Neuron (in vitro differentiated cells): ENCODE results near the gene TBX10.
A peak's percentile ranks its signal among the peaks of the same experiment; 100 is the strongest.
"Not testable (repeated sequence)": the region's sequence is repeated elsewhere in the genome, so short reads cannot be mapped to it uniquely, and the experiment has no call there.

Experiments used
- H2AFZ ChIP-seq: one replicate; pipeline ENCODE4 v1.6.1; 2013; ENCODE audit warnings: low read depth, mild to moderate bottlenecking, inconsistent platforms, low read length, moderate library complexity
- H3K27me3 ChIP-seq: one replicate; pipeline ENCODE4 v1.6.1; 2013; ENCODE audit warnings: low read length; ENCODE audit not compliant: insufficient read depth
- H3K36me3 ChIP-seq: one replicate; pipeline ENCODE4 v1.6.1; 2013; ENCODE audit warnings: low read length; ENCODE audit not compliant: insufficient read depth
- H3K4me1 ChIP-seq: one replicate; pipeline ENCODE4 v1.6.1; 2013; ENCODE audit warnings: low read length; ENCODE audit not compliant: insufficient read depth
- H3K4me3 ChIP-seq: 2 replicates; pipeline ENCODE4 v1.5.1; 2013; ENCODE audit warnings: mild to moderate bottlenecking, low read length, moderate library complexity
- H3K9me3 ChIP-seq: one replicate; pipeline ENCODE4 v1.6.1; 2013; ENCODE audit warnings: low read length

Gene TBX10

GRCh38 chr11:67627812-67628624 lies 11.5 kb downstream of the TBX10 start:
- Histone ChIP-seq H3K36me3 (no peaks in the 10 kb centered on the region), H2AFZ (no peak overlapping the region), H3K4me3 (no peak overlapping the region), H3K4me1 (peaks cover 6% of the 10 kb centered on the region), H3K9me3 (no peaks in the 10 kb centered on the region), H3K27me3 (no peaks in the 10 kb centered on the region)

GRCh38 chr11:67627441-67627811 lies 12.1 kb downstream of the TBX10 start:
- H3K36me3 ChIP-seq, result no peaks in the 10 kb centered on the region
- H3K4me1 ChIP-seq, result peaks cover 6% of the 10 kb centered on the region
- no peaks in the 10 kb centered on the region for H3K9me3 ChIP-seq

DNA sequence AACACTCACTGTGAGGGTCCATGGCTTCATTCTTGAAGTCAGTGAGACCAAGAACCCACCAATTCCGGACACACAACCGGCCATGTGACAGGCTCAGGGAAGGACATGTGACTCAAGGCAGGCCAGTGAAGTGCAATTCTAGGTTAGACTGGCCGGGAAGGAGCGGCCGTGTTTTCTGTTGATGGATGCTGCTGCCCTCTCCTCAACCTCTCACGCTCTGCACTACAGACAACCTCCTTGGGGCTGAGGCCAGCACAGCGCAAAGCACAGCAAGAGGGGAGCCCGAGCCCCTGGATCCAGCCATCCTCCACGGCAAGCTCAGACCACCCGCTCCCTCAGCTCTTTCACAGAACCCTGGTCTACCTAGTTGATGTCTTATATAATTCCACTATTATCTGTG lies 12.6 kb downstream of the TBX10 start:
- Histone ChIP-seq H3K4me1 (peaks cover 6% of the 10 kb centered on the region), H3K36me3 (no peaks in the 10 kb centered on the region), H3K9me3 (no peaks in the 10 kb centered on the region), H2AFZ (no peak overlapping the region), H3K4me3 (no peak overlapping the region), H3K27me3 (no peaks in the 10 kb centered on the region)

More at GRCh38 chr11:67627441-67627811, 12.1 kb downstream of the TBX10 start:
- no peaks in the 10 kb centered on the region for H3K27me3 ChIP-seq
- no peak overlapping the region for H3K4me3 ChIP-seq
- H2AFZ ChIP-seq, result no peak overlapping the region

DNA sequence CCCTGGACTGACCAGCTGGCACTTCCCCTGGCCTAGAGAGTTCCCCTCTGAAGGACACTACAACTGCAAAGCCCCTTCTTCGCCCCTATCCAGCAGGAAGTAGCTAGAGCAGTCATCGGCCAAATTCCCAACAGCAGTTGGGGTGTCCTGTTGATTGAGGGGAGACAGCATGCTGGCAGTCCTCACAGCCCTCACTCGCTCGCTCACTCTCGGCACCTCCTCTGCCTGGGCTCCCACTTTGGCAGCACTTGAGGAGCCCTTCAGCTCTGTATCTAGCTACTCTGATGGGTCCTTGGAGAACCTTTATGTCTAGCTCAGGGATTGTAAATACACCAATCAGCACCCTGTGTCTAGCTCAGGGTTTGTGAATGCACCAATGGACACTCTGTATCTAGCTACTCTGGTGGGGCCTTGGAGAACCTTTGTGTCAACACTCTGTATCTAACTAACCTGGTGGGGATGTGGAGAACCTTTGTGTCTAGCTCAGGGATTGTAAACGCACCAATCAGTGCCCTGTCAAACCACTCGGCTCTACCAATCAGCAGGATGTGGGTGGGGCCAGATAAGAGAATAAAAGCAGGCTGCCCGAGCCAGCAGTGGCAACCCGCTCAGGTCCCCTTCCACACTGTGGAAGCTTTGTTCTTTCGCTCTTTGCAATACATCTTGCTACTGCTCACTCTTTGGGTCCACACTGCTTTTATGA lies 13.3 kb downstream of the TBX10 start:
- not testable (repeated sequence) for H3K27me3 ChIP-seq, H3K9me3 ChIP-seq, H2AFZ ChIP-seq, H3K36me3 ChIP-seq, H3K4me3 ChIP-seq, H3K4me1 ChIP-seq

GRCh38 chr11:67623795-67624194 lies 15.8 kb downstream of the TBX10 start:
- H2AFZ ChIP-seq, H3K4me3 ChIP-seq, H3K9me3 ChIP-seq, H3K36me3 ChIP-seq, H3K4me1 ChIP-seq, H3K27me3 ChIP-seq: not testable (repeated sequence)

DNA sequence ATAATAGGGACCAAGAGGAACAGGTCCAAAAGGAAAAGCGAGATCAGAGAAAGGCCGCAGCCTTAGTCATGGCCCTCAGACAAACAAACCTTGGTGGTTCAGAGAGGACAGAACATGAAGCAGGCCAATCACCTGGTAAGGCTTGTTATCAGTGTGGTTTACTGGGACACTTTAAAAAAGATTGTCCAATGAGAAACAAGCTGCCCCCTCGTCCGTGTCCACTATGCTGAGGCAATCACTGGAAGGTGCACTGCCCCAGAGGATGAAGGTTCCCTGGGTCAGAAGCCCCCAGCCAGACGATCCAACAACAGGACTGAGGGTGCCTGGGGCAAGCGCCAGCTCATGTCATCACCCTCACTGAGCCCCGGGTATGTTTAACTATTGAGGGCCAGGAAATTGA lies 16.7 kb downstream of the TBX10 start:
- H3K4me1 ChIP-seq, H3K9me3 ChIP-seq, H2AFZ ChIP-seq, H3K27me3 ChIP-seq, H3K36me3 ChIP-seq, H3K4me3 ChIP-seq: not testable (repeated sequence)

- H3K9me3 ChIP-seq, H3K36me3 ChIP-seq, H3K27me3 ChIP-seq, H3K4me1 ChIP-seq, H3K4me3 ChIP-seq, H2AFZ ChIP-seq: not testable (repeated sequence)
These were observed 17.6 kb downstream of the TBX10 start for GRCh38 chr11:67621928-67622327.

DNA sequence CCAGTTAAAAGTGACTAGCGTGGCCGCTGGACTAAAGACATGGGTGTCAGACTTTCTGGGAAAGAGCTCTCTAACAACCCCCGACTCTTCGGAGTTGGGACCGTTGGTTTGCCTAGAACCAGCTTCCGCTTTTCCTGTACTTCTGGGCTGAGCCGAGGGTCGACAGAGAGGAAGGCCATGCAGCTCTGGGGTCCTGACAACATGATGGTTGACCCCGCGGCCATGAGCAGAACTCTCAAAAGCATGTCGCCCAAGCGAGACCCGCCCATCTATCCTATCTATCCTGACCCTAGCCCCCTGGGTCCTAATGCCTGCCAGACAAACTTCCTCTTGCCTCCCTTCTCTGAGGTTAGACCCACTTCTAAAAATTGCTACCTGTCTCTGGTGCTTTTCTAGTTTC lies 18.9 kb downstream of the TBX10 start:
- Histone ChIP-seq H3K4me3 (peak overlapping the region; percentile 55), H2AFZ (peak overlapping the region; percentile 88)
- H3K9me3 ChIP-seq, H3K27me3 ChIP-seq, H3K36me3 ChIP-seq, H3K4me1 ChIP-seq: not testable (repeated sequence)

DNA sequence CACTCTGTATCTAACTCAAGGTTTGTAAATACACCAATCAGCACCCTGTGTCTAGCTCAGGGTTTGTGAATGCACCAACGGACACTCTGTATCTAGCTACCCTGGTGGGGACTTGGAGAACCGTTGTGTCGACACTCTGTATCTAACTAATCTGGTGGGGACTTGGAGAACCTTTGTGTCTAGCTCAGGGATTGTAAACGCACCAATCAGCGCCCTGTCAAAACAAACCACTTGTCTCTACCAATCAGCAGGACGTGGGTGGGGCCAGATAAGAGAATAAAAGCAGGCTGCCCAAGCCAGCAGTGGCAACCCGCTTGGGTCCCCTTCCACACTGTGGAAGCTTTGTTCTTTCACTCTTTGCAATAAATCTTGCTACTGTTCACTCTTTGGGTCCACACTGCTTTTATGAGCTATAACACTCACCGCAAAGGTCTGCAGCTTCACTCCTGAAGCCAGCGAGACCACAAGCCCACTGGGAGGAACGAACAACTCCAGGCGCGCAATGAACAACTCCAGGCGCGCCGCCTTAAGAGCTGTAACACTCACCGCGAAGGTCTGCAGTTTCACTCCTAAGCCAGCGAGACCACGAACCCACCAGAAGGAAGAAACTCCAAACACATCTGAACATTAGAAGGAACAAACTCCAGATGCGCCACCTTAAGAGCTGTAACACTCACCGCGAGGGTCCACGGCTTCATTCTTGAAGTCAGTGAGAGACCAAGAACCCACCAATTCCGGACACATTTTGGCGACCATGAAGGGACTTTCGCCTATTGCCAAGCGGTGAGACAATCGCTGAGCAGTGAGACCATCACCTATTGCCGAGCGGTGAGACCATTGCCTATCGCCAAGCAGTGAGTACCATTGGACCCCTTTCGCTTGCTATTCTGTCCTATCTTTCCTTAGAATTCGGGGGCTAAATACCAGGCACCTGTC lies 19.6 kb downstream of the TBX10 start:
- peak overlapping the region; percentile 55 for H3K4me3 ChIP-seq
- peak overlapping the region; percentile 88 for H2AFZ ChIP-seq
- not testable (repeated sequence) for H3K9me3 ChIP-seq, H3K36me3 ChIP-seq, H3K27me3 ChIP-seq, H3K4me1 ChIP-seq

DNA sequence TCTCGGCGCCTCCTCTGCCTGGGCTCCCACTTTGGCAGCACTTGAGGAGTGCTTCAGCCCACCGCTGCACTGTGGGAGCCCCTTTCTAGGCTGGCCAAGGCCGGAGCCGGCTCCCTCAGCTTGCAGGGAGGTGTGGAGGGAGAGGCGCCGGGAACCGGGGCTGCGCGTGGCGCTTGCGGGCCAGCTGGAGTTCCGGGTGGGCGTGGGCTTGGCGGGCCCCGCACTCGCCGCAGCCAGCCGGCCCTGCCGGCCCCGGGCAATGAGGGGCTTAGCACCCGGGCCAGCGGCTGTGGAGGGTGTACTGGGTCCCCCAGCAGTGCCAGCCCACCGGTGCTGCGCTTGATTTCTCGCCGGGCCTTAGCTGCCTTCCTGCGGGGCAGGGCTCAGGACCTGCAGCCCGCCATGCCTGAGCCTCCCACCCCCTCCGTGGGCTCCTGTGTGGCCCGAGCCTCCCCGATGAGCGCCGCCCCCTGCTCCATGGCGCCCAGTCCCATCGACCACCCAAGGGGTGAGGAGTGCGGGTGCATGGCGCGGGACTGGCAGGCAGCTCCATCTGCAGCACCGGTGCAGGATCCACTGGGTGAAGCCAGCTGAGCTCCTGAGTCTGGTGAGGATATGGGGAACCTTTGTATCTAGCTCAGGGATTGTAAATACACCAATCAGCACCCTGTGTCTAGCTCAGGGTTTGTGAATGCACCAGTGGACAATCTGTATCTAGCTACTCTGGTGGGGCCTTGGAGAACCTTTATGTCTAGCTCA lies 20.5 kb downstream of the TBX10 start:
- H3K9me3 ChIP-seq, H3K27me3 ChIP-seq, H2AFZ ChIP-seq, H3K4me3 ChIP-seq, H3K36me3 ChIP-seq, H3K4me1 ChIP-seq: not testable (repeated sequence)

DNA sequence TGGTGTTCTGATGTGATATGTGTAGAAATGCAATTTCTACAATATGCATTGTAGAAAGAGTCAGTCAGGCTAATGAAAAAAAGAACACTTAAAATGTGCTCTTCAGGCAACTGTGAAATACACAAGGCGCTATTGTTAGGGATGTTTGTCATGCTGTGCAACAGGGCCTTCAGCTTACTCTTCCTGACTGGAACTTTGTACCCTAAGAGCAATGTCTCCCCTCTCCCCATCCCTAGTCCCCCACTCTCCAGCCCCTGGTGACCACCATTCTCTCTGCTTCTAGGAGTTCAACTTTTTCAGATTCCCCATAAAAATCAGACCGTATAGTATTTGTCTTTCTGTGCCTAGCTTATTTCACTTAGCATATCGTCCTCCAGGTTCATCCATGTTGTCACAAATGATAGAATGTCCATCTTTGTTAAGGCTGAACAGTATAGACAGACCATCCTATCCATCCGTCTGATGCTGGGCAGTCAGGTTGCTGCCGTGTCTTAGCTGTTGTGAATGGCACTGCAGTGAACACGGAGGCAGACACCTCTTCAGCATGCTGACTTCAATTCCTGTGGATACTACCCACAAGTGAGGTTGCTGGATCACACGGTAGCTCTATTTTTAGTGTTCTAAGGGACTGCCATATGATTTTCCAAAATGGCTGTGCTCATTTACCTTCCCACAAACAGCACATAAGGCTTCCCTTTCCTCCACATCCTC lies 22.2 kb downstream of the TBX10 start:
- H3K4me1 ChIP-seq, result no peaks in the 10 kb centered on the region
- no peaks in the 10 kb centered on the region for H3K9me3 ChIP-seq
- H3K27me3 ChIP-seq, result no peaks in the 10 kb centered on the region
- H3K4me3 ChIP-seq, result no peak overlapping the region
- H3K36me3 ChIP-seq, result peaks cover 1% of the 10 kb centered on the region
- no peak overlapping the region for H2AFZ ChIP-seq
